Measurements from ENCODE around the gene METAP1.
"Not testable (repeated sequence)": the region's sequence is repeated elsewhere in the genome, so short reads cannot be mapped to it uniquely, and the experiment has no call there.

The METAP1 gene

GRCh38 chr4:98997166-98997565 lies 1.6 kb downstream of the METAP1 start:
- DNase-seq (ENCODE audit: low spot score) = no peak

- DNase-seq (ENCODE audit: low spot score) = no peak
These were observed 3.0 kb downstream of the METAP1 start for GRCh38 chr4:98998551-98998950.

- DNase-seq (ENCODE audit: low spot score) = no peak
These were observed 6.8 kb downstream of the METAP1 start for GRCh38 chr4:99002279-99002678.

- DNase-seq (ENCODE audit: low spot score) = no peak
These were observed 12.5 kb downstream of the METAP1 start for GRCh38 chr4:99008051-99008450.

GRCh38 chr4:99011910-99012309 lies 16.4 kb downstream of the METAP1 start:
- DNase-seq (ENCODE audit: low spot score) = no peak

- no peak for DNase-seq (ENCODE audit: low spot score)
These were observed 17.9 kb downstream of the METAP1 start for GRCh38 chr4:99013402-99013843.

- DNase-seq (ENCODE audit: low spot score) = no peak
These were observed 18.5 kb downstream of the METAP1 start for GRCh38 chr4:99013884-99014523.

GRCh38 chr4:99021386-99021785 lies 25.9 kb downstream of the METAP1 start:
- DNase-seq (ENCODE audit: low spot score) = no peak

- no peak for DNase-seq (ENCODE audit: low spot score)
These were observed 27.0 kb downstream of the METAP1 start for GRCh38 chr4:99022566-99022965.

GRCh38 chr4:99023800-99024251 lies 28.3 kb downstream of the METAP1 start:
- not testable (repeated sequence) for DNase-seq (ENCODE audit: low spot score)

GRCh38 chr4:99024481-99025275 lies 29.2 kb downstream of the METAP1 start:
- no peak for DNase-seq (ENCODE audit: low spot score)

- DNase-seq (ENCODE audit: low spot score) = no peak
These were observed 30.0 kb downstream of the METAP1 start for GRCh38 chr4:99025506-99025905.

GRCh38 chr4:99027304-99027703 lies 31.8 kb downstream of the METAP1 start:
- DNase-seq (ENCODE audit: low spot score) = no peak

- no peak for DNase-seq (ENCODE audit: low spot score)
These were observed 32.7 kb downstream of the METAP1 start for GRCh38 chr4:99028187-99028586.

- no peak for DNase-seq (ENCODE audit: low spot score)
These were observed 33.7 kb downstream of the METAP1 start for GRCh38 chr4:99029018-99029735.

GRCh38 chr4:99029852-99030251 lies 34.3 kb downstream of the METAP1 start:
- DNase-seq (ENCODE audit: low spot score) = no peak

GRCh38 chr4:99033956-99034355 lies 38.4 kb downstream of the METAP1 start:
- DNase-seq (ENCODE audit: low spot score) = no peak

- no peak for DNase-seq (ENCODE audit: low spot score)
These were observed 42.7 kb downstream of the METAP1 start for GRCh38 chr4:99038213-99038612.

- no peak for DNase-seq (ENCODE audit: low spot score)
These were observed 47.8 kb downstream of the METAP1 start for GRCh38 chr4:99043346-99043745.

- DNase-seq (ENCODE audit: low spot score) = no peak
These were observed 52.2 kb downstream of the METAP1 start for GRCh38 chr4:99047710-99048109.

GRCh38 chr4:99052902-99053301 lies 57.4 kb downstream of the METAP1 start:
- DNase-seq (ENCODE audit: low spot score) = no peak

GRCh38 chr4:99054428-99054994 lies 59.0 kb downstream of the METAP1 start:
- DNase-seq (ENCODE audit: low spot score) = no peak

Measured in LoVo (cell line).